Liver (tissue), 3 donors: Measurements from ENCODE around the gene LCN2.

Experiments
- ATF3 ChIP-seq: IDR thresholded peaks from 2 replicates; pipeline ENCODE4 v1.6.1; 2016; ENCODE audit warnings: antibody characterized with exemption
- CTCF ChIP-seq: fragments of 150-350 bp; IDR thresholded peaks from 2 replicates; pipeline ENCODE4 v1.5.1; 2017; ENCODE audit warnings: improper control_type of control experiment, low read depth, low read length; ENCODE audit not compliant: missing input control
- GABPA ChIP-seq, 2 donors: IDR thresholded peaks in 1 of 2; conservative IDR thresholded peaks in 1 of 2; 2 replicates each; pipeline ENCODE4 v1.6.1; 2016; ENCODE audit warnings: antibody characterized with exemption in 2 of 2, mild to moderate bottlenecking in 1 of 2, moderate library complexity in 1 of 2
- JUND ChIP-seq, 2 donors: IDR thresholded peaks; 2 replicates each; pipeline ENCODE4 v1.6.1; 2016; ENCODE audit warnings: antibody characterized with exemption in 2 of 2
- MAX ChIP-seq: IDR thresholded peaks from 2 replicates; pipeline ENCODE4 v1.6.1; 2016; ENCODE audit warnings: antibody characterized with exemption
- RAD21 ChIP-seq, 2 donors: IDR thresholded peaks; 2 replicates each; pipeline ENCODE4 v1.6.1; 2016; ENCODE audit warnings: antibody characterized with exemption in 2 of 2, mild to moderate bottlenecking in 2 of 2
- REST ChIP-seq: IDR thresholded peaks from 2 replicates; pipeline ENCODE4 v1.6.1; 2016; ENCODE audit warnings: antibody characterized with exemption, mild to moderate bottlenecking
- SP1 ChIP-seq: IDR thresholded peaks from 2 replicates; pipeline ENCODE4 v1.6.1; 2018; ENCODE audit warnings: antibody characterized with exemption, mild to moderate bottlenecking
- TAF1 ChIP-seq: conservative IDR thresholded peaks from 2 replicates; pipeline ENCODE4 v1.6.1; 2016; ENCODE audit warnings: antibody characterized with exemption, mild to moderate bottlenecking
- donor health status: healthy.
- donor health status: healthy.

GRCh38 chr9:128143525-128144238 is 5.6 kb upstream of the LCN2 start:
- TF ChIP-seq MAX (no peak), CTCF (no peak), SP1 (no peak), REST (no peak), JUND (IDR thresholded peaks at IDR 0.05) (no peak), GABPA (IDR thresholded peaks at IDR 0.05 in 1 of 2, conservative IDR thresholded peaks at IDR 0.05 in 1 of 2) (no peak), TAF1 (no peak), RAD21 (IDR thresholded peaks at IDR 0.05) (no peak), ATF3 (no peak)
